NCI-H2196 (cell line): ENCODE measurements around the gene EPC1.
"Not testable (repeated sequence)": the region's sequence is repeated elsewhere in the genome, so short reads cannot be mapped to it uniquely, and the experiment has no call there.

Experiments
- DNase-seq: peaks from one replicate; lab custom pipeline; 2025; ENCODE audit not compliant: unreplicated experiment; lab: John Stamatoyannopoulos, UW

Gene EPC1

GRCh38 chr10:32241946-32242345, 105.0 kb downstream of the EPC1 start:
- DNase-seq = no peak

DNA sequence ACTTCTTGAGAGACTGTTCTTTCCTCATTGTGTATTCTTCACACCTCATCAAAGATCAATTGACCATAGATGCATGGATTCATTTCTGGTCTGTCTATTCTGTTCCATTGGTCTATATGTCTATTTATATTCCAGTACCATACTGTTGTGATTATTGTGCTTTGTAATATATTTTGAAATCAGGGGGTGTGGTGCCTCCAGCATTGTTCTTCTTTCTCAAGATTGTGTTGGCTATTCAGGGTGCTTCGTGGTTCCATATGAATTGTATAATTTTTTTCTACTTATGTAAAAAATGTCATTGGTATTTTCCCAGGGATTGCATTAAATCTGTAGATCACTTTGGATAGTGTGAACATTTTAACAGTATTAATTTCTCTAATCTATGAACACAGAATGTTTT, 106.5 kb downstream of the EPC1 start:
- DNase-seq = no peak

DNA sequence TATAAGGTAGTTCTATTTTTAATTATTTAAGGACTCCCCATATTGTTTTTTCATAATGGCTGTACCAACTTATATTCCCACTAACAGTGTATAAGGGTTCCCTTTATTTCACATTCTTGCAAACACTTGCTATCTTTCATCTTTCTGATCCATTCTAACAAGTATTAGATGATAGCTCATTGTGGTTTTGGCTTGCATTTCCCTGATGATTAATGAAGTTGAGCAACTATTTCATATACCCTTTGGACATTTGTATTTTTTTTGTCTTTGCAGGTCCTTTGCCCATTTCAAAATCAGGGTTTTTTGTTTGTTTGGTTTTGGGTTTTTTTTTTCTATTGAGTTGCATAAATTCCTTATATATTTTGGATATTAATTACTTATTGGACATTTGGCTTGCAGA, 107.2 kb downstream of the EPC1 start:
- no peak for DNase-seq

DNA sequence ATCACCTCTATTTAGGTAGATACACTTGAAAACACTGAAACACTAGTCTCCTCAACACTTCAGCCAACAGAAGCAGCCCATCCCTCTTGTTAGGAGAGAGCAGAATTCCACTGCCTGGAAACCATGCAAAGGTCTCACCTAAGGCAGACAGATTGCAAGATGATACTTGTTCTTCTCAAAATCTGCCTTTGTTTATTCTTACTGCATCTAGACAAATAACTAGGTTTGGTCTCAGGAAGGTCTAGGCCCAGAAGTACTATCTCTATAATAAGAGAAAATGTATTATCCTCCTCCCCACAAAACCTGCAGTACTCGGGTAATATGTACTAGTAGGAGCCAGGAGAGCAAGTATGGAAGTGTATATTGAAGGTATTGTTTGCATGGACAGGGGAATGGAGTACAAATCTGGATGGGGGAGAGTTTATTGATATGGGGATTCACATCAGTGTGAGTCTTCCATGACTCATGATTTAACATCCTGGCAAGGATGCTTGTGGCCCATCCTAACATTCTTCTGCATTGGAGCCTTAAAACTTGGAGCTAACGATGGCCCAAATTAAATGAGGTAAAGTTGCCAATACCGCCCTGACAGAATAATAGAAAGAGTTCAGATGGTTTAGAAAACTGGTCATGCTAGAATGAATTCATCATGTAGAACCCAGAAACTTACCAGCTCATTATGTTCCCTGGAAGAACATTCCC, 109.2 kb downstream of the EPC1 start:
- no peak for DNase-seq

- no peak for DNase-seq
Observed at GRCh38 chr10:32234471-32234870, 112.5 kb downstream of the EPC1 start.

DNA sequence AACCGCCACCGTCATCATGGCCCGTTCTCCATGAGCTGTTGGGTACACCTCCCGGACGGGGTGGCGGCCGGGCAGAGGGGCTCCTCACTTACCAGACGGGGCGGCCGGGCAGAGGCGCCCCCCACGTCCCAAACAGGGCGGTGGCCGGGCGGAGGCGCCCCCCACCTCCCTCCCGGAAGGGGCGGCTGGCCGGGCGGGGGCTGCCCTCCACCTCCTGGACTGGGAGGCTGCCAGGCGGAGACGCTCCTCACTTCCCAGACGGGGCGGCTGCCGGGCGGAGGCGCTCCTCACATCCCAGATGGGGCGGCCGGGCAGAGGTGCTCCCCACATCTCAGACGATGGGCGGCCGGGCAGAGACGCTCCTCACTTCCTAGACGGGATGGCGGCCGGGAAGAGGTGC, 113.6 kb downstream of the EPC1 start:
- DNase-seq = not testable (repeated sequence)

- DNase-seq = no peak
Observed at GRCh38 chr10:32232378-32232777, 114.6 kb downstream of the EPC1 start.

- DNase-seq = not testable (repeated sequence)
Observed at GRCh38 chr10:32229788-32230187, 117.2 kb downstream of the EPC1 start.

- no peak for DNase-seq
Observed at GRCh38 chr10:32229170-32229569, 117.8 kb downstream of the EPC1 start.

GRCh38 chr10:32227802-32228201, 119.2 kb downstream of the EPC1 start:
- DNase-seq = no peak

DNA sequence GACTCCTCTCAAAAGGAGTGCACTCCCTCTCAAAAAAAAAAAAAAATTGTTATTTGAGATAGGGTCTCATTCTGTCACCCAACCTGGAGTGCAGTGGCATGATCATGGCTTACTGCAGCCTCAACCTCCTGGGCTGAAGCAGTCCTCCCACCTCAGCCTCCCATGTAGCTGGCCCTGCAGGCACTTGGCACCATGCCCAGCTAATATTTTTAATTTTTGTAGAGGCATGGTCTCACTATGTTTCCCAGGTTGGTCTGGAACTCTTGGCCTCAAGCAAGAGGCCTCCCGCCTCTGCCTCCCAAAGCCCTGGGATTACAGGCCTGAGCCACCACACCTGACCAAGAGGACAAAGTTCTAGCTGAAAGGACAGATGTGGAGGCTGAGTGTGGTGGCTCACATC, 120.3 kb downstream of the EPC1 start:
- no peak for DNase-seq

DNA sequence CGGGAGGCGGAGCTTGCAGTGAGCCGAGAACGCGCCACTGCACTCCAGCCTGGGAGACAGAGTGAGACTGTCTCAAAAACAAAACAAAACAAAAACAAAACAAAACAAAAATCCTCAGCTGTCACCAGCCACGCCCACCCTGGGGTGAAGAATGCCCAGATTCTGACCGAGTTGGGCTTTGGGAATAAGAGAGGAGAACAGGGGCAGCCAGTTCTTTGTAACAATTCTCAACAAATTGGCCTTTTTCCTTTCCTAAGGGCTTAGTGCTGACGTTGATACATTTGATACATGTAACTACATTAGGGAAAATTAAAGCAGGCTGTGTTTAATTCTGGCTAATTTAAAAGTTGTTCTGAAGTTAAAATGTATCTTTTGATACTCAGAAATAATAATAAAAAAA, 121.0 kb downstream of the EPC1 start:
- no peak for DNase-seq

- DNase-seq = not testable (repeated sequence)
Observed at GRCh38 chr10:32222376-32222775, 124.6 kb downstream of the EPC1 start.

- DNase-seq = not testable (repeated sequence)
Observed at GRCh38 chr10:32219156-32219555, 127.8 kb downstream of the EPC1 start.

DNA sequence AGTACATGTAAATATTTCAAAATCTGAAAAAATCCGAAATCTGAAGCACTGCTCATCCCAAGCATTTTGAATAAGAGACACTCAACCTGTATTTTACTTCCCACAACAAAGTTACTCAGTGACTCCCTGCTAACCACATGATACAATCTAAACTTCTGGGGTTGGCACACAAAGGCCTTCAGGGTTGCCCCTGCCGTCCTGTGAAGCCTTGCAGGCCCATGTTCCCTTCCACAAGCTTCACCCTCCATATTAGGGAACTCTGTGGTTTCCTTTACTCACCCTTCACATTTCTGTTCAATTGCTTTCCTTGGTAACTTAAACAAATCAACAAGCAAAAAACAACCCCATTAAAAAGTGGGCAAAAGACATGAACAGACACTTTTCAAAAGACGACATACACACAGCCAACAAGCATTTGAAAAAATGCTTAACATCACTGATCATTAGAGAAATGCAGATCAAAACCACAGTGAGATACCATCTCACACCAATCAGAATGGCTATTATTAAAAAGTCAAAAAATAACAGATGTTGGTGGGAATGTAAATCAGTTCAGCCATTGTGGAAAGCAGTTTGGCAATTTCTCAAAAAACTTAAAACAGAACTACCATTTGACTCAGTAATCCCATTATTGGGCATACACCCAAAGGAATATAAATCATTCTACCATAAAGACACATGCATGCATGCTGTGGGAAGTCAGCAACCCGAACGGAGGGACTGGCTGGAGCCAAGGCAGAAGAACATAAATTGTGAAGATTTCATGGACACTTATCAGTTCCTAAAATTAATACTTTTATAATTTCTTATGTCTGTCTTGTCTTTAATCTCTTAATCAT, 128.5 kb downstream of the EPC1 start:
- not testable (repeated sequence) for DNase-seq
